ENCODE data around the gene PDS5B.

PDS5B gene

GRCh38 chr13:32588736-32589135 lies 2.5 kb downstream of the PDS5B start:
- DNase-seq: no peak

GRCh38 chr13:32589471-32589870 lies 3.2 kb downstream of the PDS5B start:
- no peak for DNase-seq

GRCh38 chr13:32590266-32590665 lies 4.0 kb downstream of the PDS5B start:
- no peak for DNase-seq

GRCh38 chr13:32592082-32592481 lies 5.8 kb downstream of the PDS5B start:
- DNase-seq: no peak

GRCh38 chr13:32594157-32594738 lies 8.0 kb downstream of the PDS5B start:
- DNase-seq: peak; percentile 47

GRCh38 chr13:32595306-32595705 lies 9.1 kb downstream of the PDS5B start:
- DNase-seq: no peak

- DNase-seq: no peak
Measured at GRCh38 chr13:32600890-32601289, 14.6 kb downstream of the PDS5B start.

GRCh38 chr13:32609428-32609827 lies 23.2 kb downstream of the PDS5B start:
- DNase-seq: peak; percentile 52

- DNase-seq: no peak
Measured at GRCh38 chr13:32610538-32610937, 24.3 kb downstream of the PDS5B start.

- no peak for DNase-seq
Measured at GRCh38 chr13:32610977-32611376, 24.7 kb downstream of the PDS5B start.

- no peak for DNase-seq
Measured at GRCh38 chr13:32616883-32617511, 30.7 kb downstream of the PDS5B start.

GRCh38 chr13:32622827-32623226 lies 36.6 kb downstream of the PDS5B start:
- no peak for DNase-seq

- peak; percentile 68 for DNase-seq
Measured at GRCh38 chr13:32624441-32624840, 38.2 kb downstream of the PDS5B start.

- DNase-seq: no peak
Measured at GRCh38 chr13:32627793-32628192, 41.5 kb downstream of the PDS5B start.

- no peak for DNase-seq
Measured at GRCh38 chr13:32629313-32629712, 43.1 kb downstream of the PDS5B start.

- DNase-seq: no peak
Measured at GRCh38 chr13:32629866-32630265, 43.6 kb downstream of the PDS5B start.

GRCh38 chr13:32632343-32632909 lies 46.2 kb downstream of the PDS5B start:
- no peak for DNase-seq

- DNase-seq: no peak
Measured at GRCh38 chr13:32636711-32637110, 50.5 kb downstream of the PDS5B start.

- no peak for DNase-seq
Measured at GRCh38 chr13:32638739-32639138, 52.5 kb downstream of the PDS5B start.

GRCh38 chr13:32639502-32640105 lies 53.4 kb downstream of the PDS5B start:
- peak; percentile 69 for DNase-seq

- DNase-seq: no peak
Measured at GRCh38 chr13:32642316-32642715, 56.1 kb downstream of the PDS5B start.

GRCh38 chr13:32642858-32643257 lies 56.6 kb downstream of the PDS5B start:
- DNase-seq: no peak

GRCh38 chr13:32645854-32646253 lies 59.6 kb downstream of the PDS5B start:
- no peak for DNase-seq

- no peak for DNase-seq
Measured at GRCh38 chr13:32647926-32648325, 61.7 kb downstream of the PDS5B start.

Data from fibroblast of skin of back (primary cell).